ENCODE data around the gene EXOG. TPM values are rescaled to one million over a fixed set of nuclear protein-coding genes. Genes with fewer than 3 reads are reported as not detected.

The EXOG gene, protein sequence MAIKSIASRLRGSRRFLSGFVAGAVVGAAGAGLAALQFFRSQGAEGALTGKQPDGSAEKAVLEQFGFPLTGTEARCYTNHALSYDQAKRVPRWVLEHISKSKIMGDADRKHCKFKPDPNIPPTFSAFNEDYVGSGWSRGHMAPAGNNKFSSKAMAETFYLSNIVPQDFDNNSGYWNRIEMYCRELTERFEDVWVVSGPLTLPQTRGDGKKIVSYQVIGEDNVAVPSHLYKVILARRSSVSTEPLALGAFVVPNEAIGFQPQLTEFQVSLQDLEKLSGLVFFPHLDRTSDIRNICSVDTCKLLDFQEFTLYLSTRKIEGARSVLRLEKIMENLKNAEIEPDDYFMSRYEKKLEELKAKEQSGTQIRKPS
- 10 to 100 TPM in 1 of 3 donors, 1 to 10 TPM in 2; 7.1 to 13.0 (median 8.7) TPM for total RNA-seq
- long read RNA-seq, donor 1, partial matches to known transcripts = 1 of 5 reads
- long read RNA-seq, donor 1, other reads (novel, unspliced or antisense) = 3 of 5 reads
- long read RNA-seq, donor 2, partial matches to known transcripts = 0 of 7 reads
- long read RNA-seq, donor 2, other reads (novel, unspliced or antisense) = 5 of 7 reads

DNA sequence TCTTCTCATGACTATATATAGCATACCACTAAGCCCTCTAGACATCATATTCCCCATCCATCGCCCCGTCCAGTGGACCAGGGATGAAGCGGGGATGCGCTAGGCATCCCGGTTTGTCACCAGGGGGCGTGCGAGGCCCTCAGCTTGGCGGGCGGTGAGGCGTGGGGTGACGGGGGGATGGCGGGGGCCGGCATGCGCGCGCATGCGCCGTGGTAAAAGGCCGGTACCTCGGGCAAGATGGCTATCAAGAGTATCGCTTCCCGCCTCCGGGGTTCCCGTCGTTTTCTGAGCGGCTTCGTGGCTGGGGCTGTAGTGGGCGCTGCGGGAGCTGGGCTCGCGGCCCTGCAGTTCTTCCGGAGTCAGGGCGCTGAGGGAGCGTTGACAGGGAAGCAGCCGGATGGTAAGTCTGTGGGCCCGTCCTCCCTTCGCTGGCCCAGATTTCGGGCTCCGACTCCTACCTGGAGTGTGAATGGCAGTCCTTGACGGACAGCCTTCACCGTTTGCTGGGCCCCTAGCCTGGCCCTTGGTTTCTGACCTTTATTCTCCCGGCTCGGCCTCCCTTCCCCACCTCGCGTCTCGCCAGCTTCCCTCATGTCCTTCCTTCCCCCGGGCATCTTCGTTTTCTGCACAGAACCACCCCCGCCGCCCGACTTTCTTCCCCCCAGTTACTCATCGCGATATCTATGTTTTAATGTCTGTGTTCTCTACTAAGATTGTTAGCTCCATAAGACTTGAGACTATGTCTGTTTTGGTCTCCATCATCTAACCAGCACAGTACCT, at the start of gene EXOG:
EXOG (plus strand) TSS at position 210 of the 780 bp plus-strand sequence; CDS start at position 238, 28 bp downstream.
- TF ChIP-seq, protein P1, sequence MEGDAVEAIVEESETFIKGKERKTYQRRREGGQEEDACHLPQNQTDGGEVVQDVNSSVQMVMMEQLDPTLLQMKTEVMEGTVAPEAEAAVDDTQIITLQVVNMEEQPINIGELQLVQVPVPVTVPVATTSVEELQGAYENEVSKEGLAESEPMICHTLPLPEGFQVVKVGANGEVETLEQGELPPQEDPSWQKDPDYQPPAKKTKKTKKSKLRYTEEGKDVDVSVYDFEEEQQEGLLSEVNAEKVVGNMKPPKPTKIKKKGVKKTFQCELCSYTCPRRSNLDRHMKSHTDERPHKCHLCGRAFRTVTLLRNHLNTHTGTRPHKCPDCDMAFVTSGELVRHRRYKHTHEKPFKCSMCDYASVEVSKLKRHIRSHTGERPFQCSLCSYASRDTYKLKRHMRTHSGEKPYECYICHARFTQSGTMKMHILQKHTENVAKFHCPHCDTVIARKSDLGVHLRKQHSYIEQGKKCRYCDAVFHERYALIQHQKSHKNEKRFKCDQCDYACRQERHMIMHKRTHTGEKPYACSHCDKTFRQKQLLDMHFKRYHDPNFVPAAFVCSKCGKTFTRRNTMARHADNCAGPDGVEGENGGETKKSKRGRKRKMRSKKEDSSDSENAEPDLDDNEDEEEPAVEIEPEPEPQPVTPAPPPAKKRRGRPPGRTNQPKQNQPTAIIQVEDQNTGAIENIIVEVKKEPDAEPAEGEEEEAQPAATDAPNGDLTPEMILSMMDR (IDR thresholded peaks at IDR 0.05) = peak; percentile 88
- ATAC-seq (peak; percentile 100), DNase-seq (peak; percentile 92 to 97 (median 95))
- no peaks in the 10 kb centered on the region for H3K36me3 ChIP-seq (ENCODE audit: low read depth)
- no peaks in the 10 kb centered on the region for H3K9me3 ChIP-seq
- intact Hi-C loops (cut with DNase I, micrococcal nuclease) = no loop called here
- peaks cover 5% of the 10 kb centered on the region for H3K4me1 ChIP-seq (ENCODE audit: low read depth)
- H3K4me3 ChIP-seq = peak within 1 kb of the TSS; percentile 38

DNA sequence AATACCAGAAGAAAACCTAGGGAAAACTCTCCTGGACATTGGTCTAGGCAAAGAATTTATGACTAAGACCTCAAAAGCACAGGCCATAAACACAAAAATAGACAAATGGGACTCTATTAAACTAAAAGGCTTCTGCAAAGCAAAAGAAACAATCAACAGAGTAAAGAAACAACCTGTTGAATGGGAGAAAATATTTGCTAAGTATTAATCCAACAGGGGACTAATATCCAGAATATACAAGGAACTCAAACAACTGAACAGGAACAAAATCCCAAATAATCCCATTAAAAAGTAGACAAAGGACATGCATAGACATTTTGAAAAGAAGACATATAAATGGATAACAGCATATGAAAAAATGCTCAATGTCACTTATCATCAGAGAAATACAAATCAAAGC, 49.3 kb upstream of the EXOG start:
- TF ChIP-seq, protein P1 (IDR thresholded peaks at IDR 0.05) = no peak
- H3K9me3 ChIP-seq = no peaks in the 10 kb centered on the region
- intact Hi-C loops (cut with DNase I, micrococcal nuclease) = no loop called here
- H3K4me1 ChIP-seq (ENCODE audit: low read depth) = no peaks in the 10 kb centered on the region
- H3K4me3 ChIP-seq = no peak overlapping the region
- ATAC-seq (no peak), DNase-seq (no peak)
- H3K36me3 ChIP-seq (ENCODE audit: low read depth) = no peaks in the 10 kb centered on the region

DNA sequence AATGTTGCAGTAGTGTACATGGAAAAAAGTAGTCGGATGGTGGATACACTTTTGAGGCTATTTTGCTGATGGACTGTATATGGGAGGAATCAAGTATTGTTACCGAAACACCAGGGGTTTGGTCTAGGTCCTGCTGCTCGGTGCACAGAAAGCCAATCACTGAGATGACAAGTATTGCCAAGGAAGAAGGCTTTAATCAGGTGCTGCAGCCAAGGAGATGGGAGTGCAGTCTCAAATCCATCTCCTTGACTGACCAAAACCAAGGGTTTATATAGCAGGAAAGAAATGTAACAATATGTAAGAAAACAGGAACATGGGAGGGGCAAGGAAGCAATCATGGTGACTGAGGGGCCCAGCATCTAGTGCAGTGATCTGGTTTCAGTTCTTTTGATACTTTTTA, 45.3 kb upstream of the EXOG start:
- intact Hi-C loops (cut with DNase I, micrococcal nuclease) = no loop called here
- ATAC-seq (no peak), DNase-seq (no peak)
- Histone ChIP-seq H3K4me3 (no peak overlapping the region), H3K36me3 (ENCODE audit: low read depth) (no peaks in the 10 kb centered on the region), H3K4me1 (ENCODE audit: low read depth) (peaks cover 10% of the 10 kb centered on the region), H3K9me3 (no peaks in the 10 kb centered on the region)
- TF ChIP-seq, protein P1 (IDR thresholded peaks at IDR 0.05) = no peak

DNA sequence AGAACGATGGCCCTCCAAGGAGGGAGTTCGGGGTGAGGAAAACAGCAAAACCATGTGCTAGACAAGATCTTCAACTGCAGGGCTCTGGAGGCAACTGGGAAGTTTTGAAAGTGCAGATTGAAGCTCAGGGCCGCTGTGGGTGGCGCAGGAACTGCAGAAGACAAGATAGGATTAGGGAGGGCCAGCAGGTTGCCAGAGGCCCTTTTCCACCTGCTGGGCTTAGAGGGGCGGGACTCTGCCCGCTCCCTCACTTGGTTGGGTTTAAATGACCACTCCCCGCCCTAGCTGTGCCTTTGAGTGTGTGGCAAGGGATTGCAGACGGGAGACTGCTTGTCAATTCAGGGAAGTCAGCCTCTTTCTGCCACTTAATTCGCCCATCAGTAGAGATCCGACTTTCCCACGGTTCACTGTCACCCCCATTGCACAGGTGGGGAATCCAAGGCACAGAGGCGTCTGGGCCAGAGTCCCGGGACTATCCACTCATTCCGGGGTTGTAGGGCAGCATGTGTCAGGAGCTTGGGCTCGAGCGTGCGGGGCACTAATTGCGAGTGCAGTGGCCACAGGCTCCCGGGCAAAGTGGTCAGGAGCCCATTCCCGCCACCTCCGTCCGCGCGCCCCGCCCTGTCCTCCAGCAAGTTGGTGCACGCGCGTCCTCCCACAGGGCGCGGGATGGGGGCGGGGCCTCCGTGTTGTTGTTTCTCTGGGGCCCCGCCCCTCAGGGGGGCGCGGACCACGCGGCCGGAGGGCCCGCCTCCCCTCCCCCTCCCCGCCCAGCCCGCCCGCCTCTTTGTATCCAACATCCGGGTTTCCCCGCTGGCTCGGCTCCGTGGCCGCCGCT, 42.8 kb upstream of the EXOG start, which contains the start of gene ACVR2B:
ACVR2B (plus strand) TSS at position 816 of the 838 bp plus-strand sequence. CDS start 433 bp downstream, outside the sequence.
- DNase-seq = peak; percentile 91 to 96 (median 93)
- peak; percentile 69 for ATAC-seq
- H3K36me3 ChIP-seq (ENCODE audit: low read depth) = no peaks in the 10 kb centered on the region
- peaks cover 25% of the 10 kb centered on the region for H3K4me1 ChIP-seq (ENCODE audit: low read depth)
- intact Hi-C loops (cut with DNase I, micrococcal nuclease) = no loop called here
- H3K4me3 ChIP-seq = peak within 1 kb of the TSS; percentile 55
- TF ChIP-seq, protein P1 (IDR thresholded peaks at IDR 0.05) = no peak
- no peaks in the 10 kb centered on the region for H3K9me3 ChIP-seq

DNA sequence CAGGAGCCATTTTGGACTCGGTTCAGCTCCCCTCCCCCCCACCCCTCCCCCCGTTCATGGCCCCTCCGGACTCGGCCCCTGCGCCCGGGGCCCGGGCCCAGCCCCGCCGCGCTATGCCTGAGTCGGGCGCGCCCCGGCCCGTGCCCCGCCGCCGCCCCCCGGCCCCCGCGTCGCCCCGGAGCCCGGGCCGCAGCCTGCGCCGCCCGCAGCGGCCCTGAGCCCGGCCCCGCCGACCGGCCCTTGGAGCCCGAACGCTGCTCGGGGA, 42.3 kb upstream of the EXOG start:
- TF ChIP-seq, protein P1 (IDR thresholded peaks at IDR 0.05) = no peak
- H3K9me3 ChIP-seq = no peaks in the 10 kb centered on the region
- no peak for ATAC-seq
- no peak for DNase-seq
- H3K4me1 ChIP-seq (ENCODE audit: low read depth) = peaks cover 25% of the 10 kb centered on the region
- intact Hi-C loops (cut with DNase I, micrococcal nuclease) = no loop called here
- H3K36me3 ChIP-seq (ENCODE audit: low read depth) = no peaks in the 10 kb centered on the region
- peak overlapping the region; percentile 55 for H3K4me3 ChIP-seq

Data from mucosa of descending colon (tissue), 3 donors.